WTC11 (cell line): ENCODE data around the gene TAS2R46. TPM values are rescaled to one million over a fixed set of nuclear protein-coding genes. Genes with fewer than 3 reads are reported as not detected.
A peak's percentile ranks its signal among the peaks of the same experiment; 100 is the strongest.

Experiments used
- ATAC-seq: fragments of 200-7000 bp; cut with Tn5 transposase; 2 replicates; pipeline ENCODE4 v1.10.0; 2021; ENCODE audit warnings: mild to moderate bottlenecking, moderate library complexity
- CTCF ChIA-PET: fragments of 300-600 bp; sonication (Branson Sonifier 250); formaldehyde crosslinking; loops from one replicate; lab custom pipeline; 2021; ENCODE audit warnings: antibody characterized with exemption; lab: Charles Lee
- POLR2A ChIA-PET: fragments of 350-600 bp; sonication (Branson Sonifier 250); formaldehyde crosslinking; loops from one replicate; lab custom pipeline; 2021; ENCODE audit warnings: antibody characterized with exemption; lab: Charles Lee
- DNase-seq: peaks from one replicate; pipeline ENCODE4 v3.0.0; 2021; ENCODE audit warnings: low spot score
- H3K27ac Mint-ChIP-seq: 2 replicates; pipeline ENCODE4 v1.8.0; 2021; ENCODE audit warnings: mixed read lengths
- H3K27me3 Mint-ChIP-seq: 2 replicates; pipeline ENCODE4 v1.8.0; 2021; ENCODE audit warnings: low read depth, mild to moderate bottlenecking, moderate library complexity, mixed read lengths
- H3K36me3 Mint-ChIP-seq: 2 replicates; pipeline ENCODE4 v1.8.0; 2021; ENCODE audit warnings: mixed read lengths
- H3K4me1 Mint-ChIP-seq: 2 replicates; pipeline ENCODE4 v1.8.0; 2022; ENCODE audit warnings: mixed read lengths
- H3K4me3 Mint-ChIP-seq: 2 replicates; pipeline ENCODE4 v1.8.0; 2021; ENCODE audit warnings: mild to moderate bottlenecking, moderate library complexity, mixed read lengths
- H3K9me3 Mint-ChIP-seq: 2 replicates; pipeline ENCODE4 v1.8.0; 2021; ENCODE audit warnings: mixed read lengths
- ATF3 ChIP-seq: sonication (generic); formaldehyde crosslinking; conservative IDR thresholded peaks from 2 replicates; pipeline ENCODE4 v1.8.1; 2022; ENCODE audit warnings: mild to moderate bottlenecking, missing genetic modification reagents
- CBFB ChIP-seq: sonication (generic); formaldehyde crosslinking; IDR thresholded peaks from 2 replicates; pipeline ENCODE4 v1.8.1; 2022; ENCODE audit warnings: mild to moderate bottlenecking, low read depth, missing genetic modification reagents
- KAT7 ChIP-seq: sonication (generic); formaldehyde crosslinking; IDR thresholded peaks from 2 replicates; pipeline ENCODE4 v1.8.1; 2023; ENCODE audit warnings: missing genetic modification reagents, mild to moderate bottlenecking, borderline replicate concordance
- MXD4 ChIP-seq: fragments of 250-450 bp; sonication (Bioruptor Pico); IDR thresholded peaks from 2 replicates; pipeline ENCODE4 v1.8.0; 2021; ENCODE audit warnings: mild to moderate bottlenecking, moderate library complexity, borderline replicate concordance
- NFYB ChIP-seq: sonication (generic); formaldehyde crosslinking; conservative IDR thresholded peaks from 2 replicates; pipeline ENCODE4 v1.8.0; 2022; ENCODE audit warnings: low read depth, missing genetic modification reagents
- NR1H2 ChIP-seq: sonication (generic); formaldehyde crosslinking; IDR thresholded peaks from 2 replicates; pipeline ENCODE4 v1.9.0; 2021; ENCODE audit warnings: mild to moderate bottlenecking, moderate library complexity, missing genetic modification reagents
- RELA ChIP-seq: sonication (generic); formaldehyde crosslinking; IDR thresholded peaks from 2 replicates; pipeline ENCODE4 v1.8.1; 2022; ENCODE audit warnings: missing genetic modification reagents, mild to moderate bottlenecking, borderline replicate concordance
- SOX15 ChIP-seq: fragments of 250-450 bp; sonication (Bioruptor Pico); IDR thresholded peaks from 2 replicates; pipeline ENCODE4 v1.9.0; 2021; ENCODE audit warnings: mild to moderate bottlenecking
- TEAD4 ChIP-seq: sonication (generic); formaldehyde crosslinking; IDR thresholded peaks from 2 replicates; pipeline ENCODE4 v1.8.0; 2022; ENCODE audit warnings: mild to moderate bottlenecking, missing genetic modification reagents
- TP53 ChIP-seq: sonication (generic); formaldehyde crosslinking; IDR thresholded peaks from 2 replicates; pipeline ENCODE4 v1.8.1; 2023; ENCODE audit warnings: mild to moderate bottlenecking, missing genetic modification reagents
- ZNF219 ChIP-seq: sonication (generic); formaldehyde crosslinking; IDR thresholded peaks from 2 replicates; pipeline ENCODE4 v1.8.0; 2023; ENCODE audit warnings: missing genetic modification reagents, mild to moderate bottlenecking, borderline replicate concordance
- ZNF317 ChIP-seq: sonication (generic); formaldehyde crosslinking; IDR thresholded peaks from 2 replicates; pipeline ENCODE4 v1.8.1; 2023; ENCODE audit warnings: low read depth, mild to moderate bottlenecking, moderate library complexity, missing genetic modification reagents, borderline replicate concordance
- total RNA-seq: library from RNA; stranded (reverse); gene quantifications from 3 replicates; pipeline ENCODE4 v1.2.3, GENCODE V29; 2021
- TF ChIP-seq, protein P1 (sequence below): sonication (generic); formaldehyde crosslinking; IDR thresholded peaks from 2 replicates; pipeline ENCODE4 v1.8.1; 2022; ENCODE audit warnings: mild to moderate bottlenecking, missing genetic modification reagents, moderate library complexity, borderline replicate concordance
- TF ChIP-seq, protein P2 (sequence below): sonication (generic); formaldehyde crosslinking; IDR thresholded peaks from 2 replicates; pipeline ENCODE4 v1.8.1; 2023; ENCODE audit warnings: mild to moderate bottlenecking, missing genetic modification reagents
- TF ChIP-seq, protein P3 (sequence below): sonication (generic); formaldehyde crosslinking; IDR thresholded peaks from 2 replicates; pipeline ENCODE4 v1.8.1; 2022; ENCODE audit warnings: mild to moderate bottlenecking, moderate library complexity, missing genetic modification reagents
- TF ChIP-seq, protein P4 (sequence below): sonication (generic); formaldehyde crosslinking; IDR thresholded peaks from 2 replicates; pipeline ENCODE4 v1.8.0; 2022; ENCODE audit warnings: missing genetic modification reagents
- TF ChIP-seq, protein P5 (sequence below): sonication (generic); formaldehyde crosslinking; IDR thresholded peaks from 2 replicates; pipeline ENCODE4 v1.8.1; 2022; ENCODE audit warnings: low read depth, missing genetic modification reagents, borderline replicate concordance
- TF ChIP-seq, protein P6 (sequence below): fragments of 250-450 bp; sonication (Bioruptor Pico); IDR thresholded peaks from 2 replicates; pipeline ENCODE4 v1.8.0; 2021; ENCODE audit warnings: mild to moderate bottlenecking
- TF ChIP-seq, protein P7 (sequence below): sonication (generic); formaldehyde crosslinking; IDR thresholded peaks from 2 replicates; pipeline ENCODE4 v1.8.1; 2022; ENCODE audit warnings: low read depth, mild to moderate bottlenecking, moderate library complexity, missing genetic modification reagents, borderline replicate concordance

Gene TAS2R46
- total RNA-seq, 1 experiment from 2014 or later, result 0.44 TPM

GRCh38 chr12:11059784-11060183, 2.3 kb downstream of the TAS2R46 start:
- ATAC-seq (no peak), DNase-seq (no peak)
- Mint-ChIP-seq H3K4me1 (peaks cover 4% of the 10 kb centered on the region; the same call in 1 of the 2 replicates), H3K36me3 (no peaks in the 10 kb centered on the region; the same call in 1 of the 2 replicates), H3K27ac (no peak overlapping the region), H3K4me3 (no peak overlapping the region), H3K9me3 (peaks cover 6% of the 10 kb centered on the region), H3K27me3 (no peaks in the 10 kb centered on the region)
- CTCF ChIA-PET, result no interaction called here
- TF ChIP-seq TP53 (CRISPR knock-in tag) (no peak), TEAD4 (CRISPR knock-in tag) (no peak), ZNF317 (no peak), CBFB (no peak), RELA (CRISPR knock-in tag) (no peak), ATF3 (CRISPR knock-in tag) (no peak)
- TF ChIP-seq, protein P1, sequence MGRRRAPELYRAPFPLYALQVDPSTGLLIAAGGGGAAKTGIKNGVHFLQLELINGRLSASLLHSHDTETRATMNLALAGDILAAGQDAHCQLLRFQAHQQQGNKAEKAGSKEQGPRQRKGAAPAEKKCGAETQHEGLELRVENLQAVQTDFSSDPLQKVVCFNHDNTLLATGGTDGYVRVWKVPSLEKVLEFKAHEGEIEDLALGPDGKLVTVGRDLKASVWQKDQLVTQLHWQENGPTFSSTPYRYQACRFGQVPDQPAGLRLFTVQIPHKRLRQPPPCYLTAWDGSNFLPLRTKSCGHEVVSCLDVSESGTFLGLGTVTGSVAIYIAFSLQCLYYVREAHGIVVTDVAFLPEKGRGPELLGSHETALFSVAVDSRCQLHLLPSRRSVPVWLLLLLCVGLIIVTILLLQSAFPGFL (CRISPR knock-in tag), result no peak
- TF ChIP-seq, protein P2, sequence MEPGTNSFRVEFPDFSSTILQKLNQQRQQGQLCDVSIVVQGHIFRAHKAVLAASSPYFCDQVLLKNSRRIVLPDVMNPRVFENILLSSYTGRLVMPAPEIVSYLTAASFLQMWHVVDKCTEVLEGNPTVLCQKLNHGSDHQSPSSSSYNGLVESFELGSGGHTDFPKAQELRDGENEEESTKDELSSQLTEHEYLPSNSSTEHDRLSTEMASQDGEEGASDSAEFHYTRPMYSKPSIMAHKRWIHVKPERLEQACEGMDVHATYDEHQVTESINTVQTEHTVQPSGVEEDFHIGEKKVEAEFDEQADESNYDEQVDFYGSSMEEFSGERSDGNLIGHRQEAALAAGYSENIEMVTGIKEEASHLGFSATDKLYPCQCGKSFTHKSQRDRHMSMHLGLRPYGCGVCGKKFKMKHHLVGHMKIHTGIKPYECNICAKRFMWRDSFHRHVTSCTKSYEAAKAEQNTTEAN (CRISPR knock-in tag), result no peak
- TF ChIP-seq, protein P3, sequence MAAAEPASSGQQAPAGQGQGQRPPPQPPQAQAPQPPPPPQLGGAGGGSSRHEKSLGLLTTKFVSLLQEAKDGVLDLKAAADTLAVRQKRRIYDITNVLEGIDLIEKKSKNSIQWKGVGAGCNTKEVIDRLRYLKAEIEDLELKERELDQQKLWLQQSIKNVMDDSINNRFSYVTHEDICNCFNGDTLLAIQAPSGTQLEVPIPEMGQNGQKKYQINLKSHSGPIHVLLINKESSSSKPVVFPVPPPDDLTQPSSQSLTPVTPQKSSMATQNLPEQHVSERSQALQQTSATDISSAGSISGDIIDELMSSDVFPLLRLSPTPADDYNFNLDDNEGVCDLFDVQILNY (CRISPR knock-in tag), result no peak
- TF ChIP-seq, protein P4, sequence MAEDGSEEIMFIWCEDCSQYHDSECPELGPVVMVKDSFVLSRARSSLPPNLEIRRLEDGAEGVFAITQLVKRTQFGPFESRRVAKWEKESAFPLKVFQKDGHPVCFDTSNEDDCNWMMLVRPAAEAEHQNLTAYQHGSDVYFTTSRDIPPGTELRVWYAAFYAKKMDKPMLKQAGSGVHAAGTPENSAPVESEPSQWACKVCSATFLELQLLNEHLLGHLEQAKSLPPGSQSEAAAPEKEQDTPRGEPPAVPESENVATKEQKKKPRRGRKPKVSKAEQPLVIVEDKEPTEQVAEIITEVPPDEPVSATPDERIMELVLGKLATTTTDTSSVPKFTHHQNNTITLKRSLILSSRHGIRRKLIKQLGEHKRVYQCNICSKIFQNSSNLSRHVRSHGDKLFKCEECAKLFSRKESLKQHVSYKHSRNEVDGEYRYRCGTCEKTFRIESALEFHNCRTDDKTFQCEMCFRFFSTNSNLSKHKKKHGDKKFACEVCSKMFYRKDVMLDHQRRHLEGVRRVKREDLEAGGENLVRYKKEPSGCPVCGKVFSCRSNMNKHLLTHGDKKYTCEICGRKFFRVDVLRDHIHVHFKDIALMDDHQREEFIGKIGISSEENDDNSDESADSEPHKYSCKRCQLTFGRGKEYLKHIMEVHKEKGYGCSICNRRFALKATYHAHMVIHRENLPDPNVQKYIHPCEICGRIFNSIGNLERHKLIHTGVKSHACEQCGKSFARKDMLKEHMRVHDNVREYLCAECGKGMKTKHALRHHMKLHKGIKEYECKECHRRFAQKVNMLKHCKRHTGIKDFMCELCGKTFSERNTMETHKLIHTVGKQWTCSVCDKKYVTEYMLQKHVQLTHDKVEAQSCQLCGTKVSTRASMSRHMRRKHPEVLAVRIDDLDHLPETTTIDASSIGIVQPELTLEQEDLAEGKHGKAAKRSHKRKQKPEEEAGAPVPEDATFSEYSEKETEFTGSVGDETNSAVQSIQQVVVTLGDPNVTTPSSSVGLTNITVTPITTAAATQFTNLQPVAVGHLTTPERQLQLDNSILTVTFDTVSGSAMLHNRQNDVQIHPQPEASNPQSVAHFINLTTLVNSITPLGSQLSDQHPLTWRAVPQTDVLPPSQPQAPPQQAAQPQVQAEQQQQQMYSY (CRISPR knock-in tag), result no peak
- TF ChIP-seq, protein P5, sequence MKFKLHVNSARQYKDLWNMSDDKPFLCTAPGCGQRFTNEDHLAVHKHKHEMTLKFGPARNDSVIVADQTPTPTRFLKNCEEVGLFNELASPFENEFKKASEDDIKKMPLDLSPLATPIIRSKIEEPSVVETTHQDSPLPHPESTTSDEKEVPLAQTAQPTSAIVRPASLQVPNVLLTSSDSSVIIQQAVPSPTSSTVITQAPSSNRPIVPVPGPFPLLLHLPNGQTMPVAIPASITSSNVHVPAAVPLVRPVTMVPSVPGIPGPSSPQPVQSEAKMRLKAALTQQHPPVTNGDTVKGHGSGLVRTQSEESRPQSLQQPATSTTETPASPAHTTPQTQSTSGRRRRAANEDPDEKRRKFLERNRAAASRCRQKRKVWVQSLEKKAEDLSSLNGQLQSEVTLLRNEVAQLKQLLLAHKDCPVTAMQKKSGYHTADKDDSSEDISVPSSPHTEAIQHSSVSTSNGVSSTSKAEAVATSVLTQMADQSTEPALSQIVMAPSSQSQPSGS (CRISPR knock-in tag), result no peak
- POLR2A ChIA-PET, result no interaction called here

DNA sequence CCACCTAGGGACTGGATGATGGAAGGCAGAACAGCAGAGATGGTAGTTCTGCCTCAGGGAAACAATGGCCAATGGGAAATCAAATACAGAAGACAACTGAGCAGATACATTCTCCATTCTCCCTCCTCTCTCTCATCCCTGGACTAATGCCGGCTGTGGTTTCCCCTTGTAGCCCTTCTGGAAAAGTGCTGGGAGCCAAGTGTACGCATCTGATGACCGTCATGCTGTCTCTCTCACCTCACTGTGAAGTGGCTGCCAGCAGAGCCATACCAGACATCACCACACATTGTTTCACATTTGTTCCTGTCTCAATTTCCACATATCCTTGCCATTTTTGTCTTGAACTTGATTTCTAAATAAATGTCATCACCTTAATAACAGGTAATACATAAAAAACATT, 3.1 kb downstream of the TAS2R46 start:
- POLR2A ChIA-PET, result no interaction called here
- TF ChIP-seq KAT7, result no peak
- no peak for TF ChIP-seq NR1H2 (CRISPR knock-in tag)
- TF ChIP-seq, protein P6, sequence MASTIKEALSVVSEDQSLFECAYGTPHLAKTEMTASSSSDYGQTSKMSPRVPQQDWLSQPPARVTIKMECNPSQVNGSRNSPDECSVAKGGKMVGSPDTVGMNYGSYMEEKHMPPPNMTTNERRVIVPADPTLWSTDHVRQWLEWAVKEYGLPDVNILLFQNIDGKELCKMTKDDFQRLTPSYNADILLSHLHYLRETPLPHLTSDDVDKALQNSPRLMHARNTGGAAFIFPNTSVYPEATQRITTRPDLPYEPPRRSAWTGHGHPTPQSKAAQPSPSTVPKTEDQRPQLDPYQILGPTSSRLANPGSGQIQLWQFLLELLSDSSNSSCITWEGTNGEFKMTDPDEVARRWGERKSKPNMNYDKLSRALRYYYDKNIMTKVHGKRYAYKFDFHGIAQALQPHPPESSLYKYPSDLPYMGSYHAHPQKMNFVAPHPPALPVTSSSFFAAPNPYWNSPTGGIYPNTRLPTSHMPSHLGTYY (CRISPR knock-in tag), result no peak
- TF ChIP-seq, protein P7, sequence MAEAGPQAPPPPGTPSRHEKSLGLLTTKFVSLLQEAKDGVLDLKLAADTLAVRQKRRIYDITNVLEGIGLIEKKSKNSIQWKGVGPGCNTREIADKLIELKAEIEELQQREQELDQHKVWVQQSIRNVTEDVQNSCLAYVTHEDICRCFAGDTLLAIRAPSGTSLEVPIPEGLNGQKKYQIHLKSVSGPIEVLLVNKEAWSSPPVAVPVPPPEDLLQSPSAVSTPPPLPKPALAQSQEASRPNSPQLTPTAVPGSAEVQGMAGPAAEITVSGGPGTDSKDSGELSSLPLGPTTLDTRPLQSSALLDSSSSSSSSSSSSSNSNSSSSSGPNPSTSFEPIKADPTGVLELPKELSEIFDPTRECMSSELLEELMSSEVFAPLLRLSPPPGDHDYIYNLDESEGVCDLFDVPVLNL (CRISPR knock-in tag), result no peak
- no peak for TF ChIP-seq ZNF219 (CRISPR knock-in tag)
- TF ChIP-seq SOX15 (CRISPR knock-in tag), result no peak
- no peak for TF ChIP-seq NFYB (CRISPR knock-in tag)
- no peak for TF ChIP-seq MXD4 (CRISPR knock-in tag)
- no peak for TF ChIP-seq TP53 (CRISPR knock-in tag)
- DNase-seq, result no peak
- CTCF ChIA-PET, result no interaction called here
- no peak overlapping the region for H3K4me3 Mint-ChIP-seq
- H3K36me3 Mint-ChIP-seq, result no peaks in the 10 kb centered on the region; the same call in 1 of the 2 replicates
- ATAC-seq, result no peak
- H3K9me3 Mint-ChIP-seq, result peaks cover 6% of the 10 kb centered on the region
- peaks cover 4% of the 10 kb centered on the region; the same call in 1 of the 2 replicates for H3K4me1 Mint-ChIP-seq
- no peaks in the 10 kb centered on the region for H3K27me3 Mint-ChIP-seq
- 0 out of 2 replicates have a peak overlapping the region, but pooled peaks have one; percentile 44 for H3K27ac Mint-ChIP-seq
